Keratinocyte (primary cell): ENCODE results near the gene HOXB4. TPM values are rescaled to one million over a fixed set of nuclear protein-coding genes. Genes with fewer than 3 reads are reported as not detected.
A peak's percentile ranks its signal among the peaks of the same experiment; 100 is the strongest.

Experiments
- DNase-seq: peaks from one replicate; pipeline ENCODE4 v3.0.0-alpha.2; 2011; ENCODE audit warnings: low read depth, missing footprints, low spot score
- FAIRE-seq: peaks from 2 replicates; lab custom pipeline; 2011; peaks lifted over from hg19 to GRCh38; lab: Jason Lieb, UNC
- H2AFZ ChIP-seq: 2 replicates; pipeline ENCODE4 v1.6.0; 2012; ENCODE audit warnings: low read length, control low read depth, inconsistent platforms; ENCODE audit not compliant: control insufficient read depth
- H3K27ac ChIP-seq: 2 replicates; pipeline ENCODE4 v1.5.1; 2011; ENCODE audit warnings: low read length; ENCODE audit not compliant: control insufficient read depth, insufficient read depth
- H3K27me3 ChIP-seq: 3 replicates; pipeline ENCODE4 v1.6.0; 2011; ENCODE audit warnings: low read length; ENCODE audit not compliant: control insufficient read depth, insufficient read depth; ENCODE audit errors: extremely low read depth
- H3K36me3 ChIP-seq, 2 experiments: 2 replicates in 1 of 2; 3 replicates in 1 of 2; pipeline ENCODE4 v1.5.1; 2011; ENCODE audit warnings: low read length in 2 of 2, mild to moderate bottlenecking in 1 of 2; ENCODE audit not compliant: control insufficient read depth in 2 of 2, insufficient read depth in 2 of 2; ENCODE audit errors: extremely low read depth in 1 of 2
- H3K4me1 ChIP-seq: 3 replicates; pipeline ENCODE4 v1.5.1; 2011; ENCODE audit warnings: low read length; ENCODE audit not compliant: control insufficient read depth, insufficient read depth; ENCODE audit errors: extremely low read depth
- H3K4me2 ChIP-seq: 3 replicates; pipeline ENCODE4 v1.6.0; 2011; ENCODE audit warnings: low read depth, low read length; ENCODE audit not compliant: control insufficient read depth, insufficient read depth; ENCODE audit errors: extremely low read depth
- H3K4me3 ChIP-seq, 3 experiments: fragments of 200-600 bp in 1 of 3; sonication (generic) in 1 of 3; 2 replicates in 2 of 3; 3 replicates in 1 of 3; pipeline ENCODE4 v1.5.1; 2011 to 2016; ENCODE audit warnings: low read length in 3 of 3, mild to moderate bottlenecking in 3 of 3, control low read depth in 2 of 3, inconsistent platforms in 1 of 3, low read depth in 1 of 3, mixed read lengths in 1 of 3, mixed run types in 1 of 3, moderate library complexity in 1 of 3; ENCODE audit not compliant: control insufficient read depth in 2 of 3, insufficient read depth in 2 of 3; ENCODE audit errors: extremely low read depth in 1 of 3
- H3K79me2 ChIP-seq: 2 replicates; pipeline ENCODE4 v1.6.0; 2012; ENCODE audit warnings: low read length; ENCODE audit not compliant: control insufficient read depth, insufficient read depth
- H3K9ac ChIP-seq: 3 replicates; pipeline ENCODE4 v1.6.0; 2011; ENCODE audit warnings: low read length; ENCODE audit not compliant: control insufficient read depth, insufficient read depth; ENCODE audit errors: extremely low read depth
- H3K9me1 ChIP-seq: 3 replicates; pipeline ENCODE4 v1.6.0; 2011; ENCODE audit warnings: low read length; ENCODE audit not compliant: control insufficient read depth, insufficient read depth; ENCODE audit errors: extremely low read depth
- H3K9me3 ChIP-seq: 2 replicates; pipeline ENCODE4 v1.5.1; 2012; ENCODE audit warnings: low read depth, low read length; ENCODE audit not compliant: control insufficient read depth
- H4K20me1 ChIP-seq: 3 replicates; pipeline ENCODE4 v1.6.0; 2011; ENCODE audit warnings: low read length; ENCODE audit not compliant: control insufficient read depth, insufficient read depth; ENCODE audit errors: extremely low read depth
- CTCF ChIP-seq, 3 experiments: IDR thresholded peaks in 1 of 3; conservative IDR thresholded peaks in 1 of 3; optimal IDR thresholded peaks in 1 of 3; 2 replicates in 2 of 3; 3 replicates in 1 of 3; pipeline versions ENCODE3 to v1.5.1; 2011; ENCODE audit warnings: low read length in 3 of 3, mild to moderate bottlenecking in 3 of 3, moderate library complexity in 2 of 3, control low read depth in 1 of 3, inconsistent platforms in 1 of 3; ENCODE audit not compliant: insufficient read depth in 2 of 3; ENCODE audit errors: extremely low read depth in 1 of 3
- EZH2 ChIP-seq: IDR thresholded peaks from one replicate; pipeline ENCODE4 v1.6.1; 2012; ENCODE audit warnings: inconsistent platforms, mild to moderate bottlenecking, low read length, moderate library complexity
- dilution Hi-C: fragments of 300-500 bp; cut with MboI; formaldehyde crosslinking; loops from one replicate; pipeline ENCODE4 v1.7.0; 2020; ENCODE audit warnings: low sequenced_read_pairs; ENCODE audit not compliant: extremely low pct_ligation_motif_present
- polyA plus RNA-seq, 5 experiments: library from polyadenylated mRNA; depleted of rRNA in 3 of 5; stranded (reverse) in 3 of 5; stranded (forward) in 1 of 5; unstranded in 1 of 5; fragments of >200 nt; gene quantifications; 1 replicate in 1 of 5; 2 replicates in 3 of 5; 3 replicates in 1 of 5; pipeline versions ENCODE4 v1.2.1 to v1.2.3, GENCODE V29; 2011 to 2012; ENCODE audit warnings: missing spikeins in 2 of 5, low read depth in 1 of 5, low replicate concordance in 1 of 5

Gene HOXB4
- polyA plus RNA-seq, 1 donor (not counting 4 experiments of a cell fraction or from before 2014, with no cell fraction given): 0.59 TPM

GRCh38 chr17:48617471-48618255 lies 39.5 kb upstream of the HOXB4 start:
- no peak for TF ChIP-seq CTCF (optimal IDR thresholded peaks at IDR 0.05 in 1 of 3, IDR thresholded peaks at IDR 0.05 in 1 of 3, conservative IDR thresholded peaks at IDR 0.05 in 1 of 3; ENCODE audit: extremely low read depth in 1 of 3, insufficient read depth in 2 of 3, low read length in 3 of 3)
- peak; percentile 98 for TF ChIP-seq EZH2
- no peak overlapping the region for H3K27ac ChIP-seq
- peaks cover 2% of the 10 kb centered on the region for H3K9me1 ChIP-seq
- no peak overlapping the region for H3K4me3 ChIP-seq
- H2AFZ ChIP-seq: no peak overlapping the region
- peaks cover 4% of the 10 kb centered on the region for H3K4me1 ChIP-seq
- no peaks in the 10 kb centered on the region for H4K20me1 ChIP-seq
- dilution Hi-C loops: no loop called here
- no peaks in the 10 kb centered on the region for H3K36me3 ChIP-seq
- H3K4me2 ChIP-seq: no peak overlapping the region
- no peak for DNase-seq
- H3K79me2 ChIP-seq: no peaks in the 10 kb centered on the region
- H3K9me3 ChIP-seq: no peaks in the 10 kb centered on the region
- no peak overlapping the region for H3K9ac ChIP-seq
- FAIRE-seq: no peak
- H3K27me3 ChIP-seq: peaks cover 99% of the 10 kb centered on the region

- DNase-seq (no peak), FAIRE-seq (no peak)
- dilution Hi-C loops: no loop called here
- H3K36me3 ChIP-seq: no peaks in the 10 kb centered on the region
- H3K4me3 ChIP-seq: no peak overlapping the region
- H3K4me1 ChIP-seq: peaks cover 4% of the 10 kb centered on the region
- no peak overlapping the region for H2AFZ ChIP-seq
- no peak overlapping the region for H3K4me2 ChIP-seq
- H3K9ac ChIP-seq: no peak overlapping the region
- peaks cover 99% of the 10 kb centered on the region for H3K27me3 ChIP-seq
- no peak overlapping the region for H3K27ac ChIP-seq
- TF ChIP-seq EZH2 (no peak), CTCF (optimal IDR thresholded peaks at IDR 0.05 in 1 of 3, IDR thresholded peaks at IDR 0.05 in 1 of 3, conservative IDR thresholded peaks at IDR 0.05 in 1 of 3; ENCODE audit: extremely low read depth in 1 of 3, insufficient read depth in 2 of 3, low read length in 3 of 3) (no peak)
- H4K20me1 ChIP-seq: no peaks in the 10 kb centered on the region
- H3K9me1 ChIP-seq: peaks cover 2% of the 10 kb centered on the region
- no peaks in the 10 kb centered on the region for H3K79me2 ChIP-seq
- H3K9me3 ChIP-seq: no peaks in the 10 kb centered on the region
Measured at GRCh38 chr17:48616717-48617470, 38.7 kb upstream of the HOXB4 start.
